CD4-positive, alpha-beta T cell (primary cell): Measurements from ENCODE around the gene IGF2BP2. TPM values are rescaled to one million over a fixed set of nuclear protein-coding genes. Genes with fewer than 3 reads are reported as not detected.

Source experiments
- ATAC-seq: fragments of 200-7000 bp; cut with Tn5 transposase; one replicate; pipeline ENCODE4 v1.10.0; 2022; ENCODE audit warnings: mild to moderate bottlenecking; ENCODE audit not compliant: poor library complexity
- CTCF ChIA-PET: fragments of 350-600 bp; sonication (Branson Sonifier 250); formaldehyde crosslinking; loops from one replicate; lab custom pipeline; 2021; ENCODE audit warnings: antibody characterized with exemption, inconsistent platforms; lab: Charles Lee
- POLR2A ChIA-PET: fragments of 350-600 bp; sonication (Branson Sonifier 250); formaldehyde crosslinking; loops from one replicate; lab custom pipeline; 2021; ENCODE audit warnings: antibody characterized with exemption, inconsistent platforms; lab: Charles Lee
- DNase-seq, 14 experiments: peaks; one replicate each; pipeline ENCODE4 v3.0.0-alpha.2; 2013 to 2020; ENCODE audit warnings: mixed read lengths in 2 of 14
- H3K27ac ChIP-seq, 2 donors: one replicate each; pipeline versions ENCODE4 v1.5.1 to v1.7.0; 2013; ENCODE audit warnings: low read length in 2 of 2, low read depth in 1 of 2, mild to moderate bottlenecking in 1 of 2
- H3K27me3 ChIP-seq, 2 experiments: 1 replicate in 1 of 2; 2 replicates in 1 of 2; pipeline versions ENCODE4 v1.6.1 to v1.7.0; 2013; ENCODE audit warnings: low read length in 2 of 2, control low read depth in 1 of 2, mild to moderate bottlenecking in 1 of 2, moderate library complexity in 1 of 2; ENCODE audit not compliant: insufficient read depth in 2 of 2, control insufficient read depth in 1 of 2
- H3K36me3 ChIP-seq: one replicate; pipeline ENCODE4 v1.6.1; 2013; ENCODE audit warnings: low read length, control low read depth; ENCODE audit not compliant: insufficient read depth
- H3K4me1 ChIP-seq: one replicate; pipeline ENCODE4 v1.6.1; 2013; ENCODE audit warnings: low read length, control low read depth; ENCODE audit not compliant: insufficient read depth
- H3K4me3 ChIP-seq: one replicate; pipeline ENCODE4 v1.5.1; 2013; ENCODE audit warnings: mild to moderate bottlenecking, low read length, moderate library complexity
- H3K9me3 ChIP-seq, 2 experiments: 1 replicate in 1 of 2; 2 replicates in 1 of 2; pipeline versions ENCODE4 v1.6.1 to v1.7.0; 2013; ENCODE audit warnings: low read length in 2 of 2, mild to moderate bottlenecking in 2 of 2, control low read depth in 1 of 2, moderate library complexity in 1 of 2; ENCODE audit not compliant: control insufficient read depth in 1 of 2, insufficient read depth in 1 of 2
- H3K27ac Mint-ChIP-seq: one replicate; pipeline ENCODE4 v1.8.0; 2020; ENCODE audit warnings: mixed read lengths
- H3K27me3 Mint-ChIP-seq: one replicate; pipeline ENCODE4 v1.8.0; 2021; ENCODE audit warnings: mixed read lengths
- H3K36me3 Mint-ChIP-seq: one replicate; pipeline ENCODE4 v1.8.0; 2021; ENCODE audit warnings: low read depth, mixed read lengths
- H3K4me1 Mint-ChIP-seq: one replicate; pipeline ENCODE4 v1.8.0; 2021; ENCODE audit warnings: low read depth, mixed read lengths
- H3K4me3 Mint-ChIP-seq: one replicate; pipeline ENCODE4 v1.8.0; 2020; ENCODE audit warnings: mild to moderate bottlenecking, mixed read lengths
- H3K9me3 Mint-ChIP-seq: one replicate; pipeline ENCODE4 v1.8.0; 2020; ENCODE audit warnings: mixed read lengths
- intact Hi-C, 2 experiments: fragments of 100-400 bp; cut with DNase I in 1 of 2; cut with micrococcal nuclease in 1 of 2; formaldehyde crosslinking; loops; one replicate each; pipeline versions ENCODE4 v1.15.1 to v1.9.0; 2023 to 2025; cut with DNase I, micrococcal nuclease
- total RNA-seq, 174 experiments: library from RNA in 2 of 174; stranded (reverse) in 2 of 174; gene quantifications; one replicate each; pipeline ENCODE4 v1.2.3 and lab custom pipeline; 2021 to 2026
- TF ChIP-seq, protein P1 (sequence below): fragments of 200-600 bp; IDR thresholded peaks from one replicate; pipeline ENCODE4 v1.8.0; 2022; ENCODE audit warnings: antibody characterized with exemption, mild to moderate bottlenecking

Gene IGF2BP2
- total RNA-seq, 2 experiments from 2014 or later, result 0.25 to 0.50 TPM

GRCh38 chr3:185696039-185696438 is 128.8 kb downstream of the IGF2BP2 start:
- POLR2A ChIA-PET, result no interaction called here
- Mint-ChIP-seq H3K27ac (no peak overlapping the region), H3K4me1 (no peaks in the 10 kb centered on the region), H3K36me3 (no peaks in the 10 kb centered on the region), H3K27me3 (no peaks in the 10 kb centered on the region), H3K9me3 (no peaks in the 10 kb centered on the region), H3K4me3 (no peak overlapping the region)
- DNase-seq (no peak), ATAC-seq (no peak)
- Histone ChIP-seq H3K36me3 (no peaks in the 10 kb centered on the region), H3K27me3 (peaks cover 3 to 4% of the 10 kb centered on the region in 2 experiments), H3K27ac (no peak overlapping the region), H3K4me1 (no peaks in the 10 kb centered on the region), H3K9me3 (no peaks in the 10 kb centered on the region), H3K4me3 (no peak overlapping the region)
- TF ChIP-seq, protein P1, sequence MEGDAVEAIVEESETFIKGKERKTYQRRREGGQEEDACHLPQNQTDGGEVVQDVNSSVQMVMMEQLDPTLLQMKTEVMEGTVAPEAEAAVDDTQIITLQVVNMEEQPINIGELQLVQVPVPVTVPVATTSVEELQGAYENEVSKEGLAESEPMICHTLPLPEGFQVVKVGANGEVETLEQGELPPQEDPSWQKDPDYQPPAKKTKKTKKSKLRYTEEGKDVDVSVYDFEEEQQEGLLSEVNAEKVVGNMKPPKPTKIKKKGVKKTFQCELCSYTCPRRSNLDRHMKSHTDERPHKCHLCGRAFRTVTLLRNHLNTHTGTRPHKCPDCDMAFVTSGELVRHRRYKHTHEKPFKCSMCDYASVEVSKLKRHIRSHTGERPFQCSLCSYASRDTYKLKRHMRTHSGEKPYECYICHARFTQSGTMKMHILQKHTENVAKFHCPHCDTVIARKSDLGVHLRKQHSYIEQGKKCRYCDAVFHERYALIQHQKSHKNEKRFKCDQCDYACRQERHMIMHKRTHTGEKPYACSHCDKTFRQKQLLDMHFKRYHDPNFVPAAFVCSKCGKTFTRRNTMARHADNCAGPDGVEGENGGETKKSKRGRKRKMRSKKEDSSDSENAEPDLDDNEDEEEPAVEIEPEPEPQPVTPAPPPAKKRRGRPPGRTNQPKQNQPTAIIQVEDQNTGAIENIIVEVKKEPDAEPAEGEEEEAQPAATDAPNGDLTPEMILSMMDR, result no peak
- CTCF ChIA-PET, result no interaction called here
- intact Hi-C loops, result no loop called here

- no peaks in the 10 kb centered on the region for H3K36me3 ChIP-seq
- H3K4me1 Mint-ChIP-seq, result no peaks in the 10 kb centered on the region
- H3K27ac ChIP-seq, result no peak overlapping the region
- H3K4me3 Mint-ChIP-seq, result no peak overlapping the region
- H3K4me3 ChIP-seq, result no peak overlapping the region
- peaks cover 3 to 4% of the 10 kb centered on the region in 2 experiments for H3K27me3 ChIP-seq
- no peaks in the 10 kb centered on the region for H3K4me1 ChIP-seq
- H3K9me3 ChIP-seq, result no peaks in the 10 kb centered on the region
- POLR2A ChIA-PET, result no interaction called here
- peaks cover 4% of the 10 kb centered on the region for H3K27me3 Mint-ChIP-seq
- no peak overlapping the region for H3K27ac Mint-ChIP-seq
- CTCF ChIA-PET, result no interaction called here
- no peaks in the 10 kb centered on the region for H3K9me3 Mint-ChIP-seq
- ATAC-seq (no peak), DNase-seq (no peak)
- intact Hi-C loops, result no loop called here
- no peaks in the 10 kb centered on the region for H3K36me3 Mint-ChIP-seq
- TF ChIP-seq, protein P1, result no peak
Observed at GRCh38 chr3:185693985-185694653, 130.7 kb downstream of the IGF2BP2 start.

DNA sequence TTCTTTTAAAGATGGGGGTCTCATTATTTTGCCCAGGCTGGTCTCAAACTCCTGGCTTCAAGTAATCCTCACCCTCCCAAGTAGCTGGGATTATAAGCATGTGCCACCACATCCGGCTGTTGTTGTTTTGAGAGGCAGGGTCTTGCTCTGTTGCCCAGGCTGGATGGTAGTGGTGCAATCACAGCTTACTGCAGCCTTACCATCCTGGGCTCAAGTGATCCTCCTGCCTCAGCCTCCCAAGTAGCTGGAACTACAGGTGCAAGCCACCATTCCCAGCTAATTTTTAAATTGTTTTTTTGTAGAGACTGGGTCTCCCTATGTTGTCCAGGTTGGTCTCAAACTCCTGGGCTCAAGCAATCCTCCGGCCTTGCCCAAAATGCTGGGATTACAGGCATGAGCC is 133.2 kb downstream of the IGF2BP2 start:
- no peak overlapping the region for H3K4me3 ChIP-seq
- H3K9me3 ChIP-seq, result no peaks in the 10 kb centered on the region
- no peaks in the 10 kb centered on the region for H3K4me1 ChIP-seq
- ATAC-seq, result no peak
- H3K36me3 ChIP-seq, result no peaks in the 10 kb centered on the region
- H3K27me3 ChIP-seq, result peaks cover 0 to 3% of the 10 kb centered on the region in 2 experiments
- no peak for DNase-seq
- H3K4me1 Mint-ChIP-seq, result no peaks in the 10 kb centered on the region
- intact Hi-C loops, result no loop called here
- no peaks in the 10 kb centered on the region for H3K9me3 Mint-ChIP-seq
- H3K4me3 Mint-ChIP-seq, result no peak overlapping the region
- H3K27ac Mint-ChIP-seq, result no peak overlapping the region
- H3K27me3 Mint-ChIP-seq, result peaks cover 7% of the 10 kb centered on the region
- H3K36me3 Mint-ChIP-seq, result no peaks in the 10 kb centered on the region
- CTCF ChIA-PET, result no interaction called here
- TF ChIP-seq, protein P1, result no peak
- POLR2A ChIA-PET, result no interaction called here
- H3K27ac ChIP-seq, result no peak overlapping the region
